Activated naive CD8-positive, alpha-beta T cell treated with anti-CD3 and anti-CD28 coated beads for 36 hours (primary cell): Measurements from ENCODE around the gene PP2D1. TPM values are rescaled to one million over a fixed set of nuclear protein-coding genes. Genes with fewer than 3 reads are reported as not detected.
"Not testable (repeated sequence)": the region's sequence is repeated elsewhere in the genome, so short reads cannot be mapped to it uniquely, and the experiment has no call there.

Source experiments
- DNase-seq: peaks from one replicate; pipeline ENCODE4 v3.0.0; 2021
- H3K27ac Mint-ChIP-seq: one replicate; pipeline ENCODE4 v1.8.0; 2022; ENCODE audit warnings: mild to moderate bottlenecking, moderate library complexity, mixed read lengths
- H3K27me3 Mint-ChIP-seq: one replicate; pipeline ENCODE4 v1.8.0; 2022; ENCODE audit warnings: mild to moderate bottlenecking, mixed read lengths
- H3K36me3 Mint-ChIP-seq: one replicate; pipeline ENCODE4 v1.8.0; 2021; ENCODE audit warnings: mild to moderate bottlenecking, mixed read lengths
- H3K4me1 Mint-ChIP-seq: one replicate; pipeline ENCODE4 v1.8.0; 2021; ENCODE audit warnings: mixed read lengths
- H3K4me3 Mint-ChIP-seq: one replicate; pipeline ENCODE4 v1.8.0; 2022; ENCODE audit warnings: mild to moderate bottlenecking, moderate library complexity, mixed read lengths
- H3K9me3 Mint-ChIP-seq: one replicate; pipeline ENCODE4 v1.8.0; 2022; ENCODE audit warnings: mixed read lengths
- total RNA-seq, 2 experiments: library from RNA; stranded (reverse); gene quantifications; one replicate each; pipeline ENCODE4 v1.2.3, GENCODE V29; 2021

The PP2D1 gene
- total RNA-seq, 2 experiments from 2014 or later, result not detected

DNA sequence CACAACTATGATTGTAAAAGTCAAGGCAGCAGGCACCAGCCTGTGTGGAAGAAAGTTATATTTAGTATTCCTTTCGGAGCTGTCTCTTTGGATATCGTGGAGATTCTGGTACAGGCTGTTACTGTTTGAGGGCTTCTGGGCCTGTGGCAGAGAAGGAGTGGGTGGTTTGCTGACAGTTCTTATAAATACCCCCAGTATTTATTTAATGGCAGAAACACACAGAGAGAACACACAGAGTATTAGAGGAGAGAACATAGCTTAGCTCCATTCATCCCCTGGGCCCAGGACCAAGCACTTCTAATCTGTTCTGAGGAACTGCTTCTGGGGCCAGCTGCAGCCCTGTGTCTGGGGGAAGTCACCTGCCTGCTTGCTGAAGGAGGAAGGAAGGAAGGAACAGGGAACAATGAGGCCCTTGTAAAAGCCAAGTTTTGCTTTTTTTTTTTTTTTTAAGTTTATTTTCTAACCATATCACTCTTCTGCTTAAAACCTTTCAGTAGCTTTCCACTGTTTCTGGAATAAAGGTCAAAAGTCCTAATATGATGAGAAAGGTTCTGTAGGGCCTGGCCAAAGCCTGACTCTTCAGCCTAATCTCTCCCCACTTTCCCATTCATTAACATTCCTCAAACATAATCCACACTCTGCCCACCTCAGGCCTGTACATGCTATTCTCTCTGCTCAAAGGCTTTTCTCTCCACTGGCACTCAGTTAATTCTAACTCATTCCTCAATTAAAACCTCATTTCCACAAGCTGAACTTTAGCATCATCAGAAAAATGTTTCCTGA, 11.8 kb upstream of the PP2D1 start:
- H3K4me1 Mint-ChIP-seq, result no peaks in the 10 kb centered on the region
- H3K27me3 Mint-ChIP-seq, result no peaks in the 10 kb centered on the region
- H3K36me3 Mint-ChIP-seq, result no peaks in the 10 kb centered on the region
- no peaks in the 10 kb centered on the region for H3K9me3 Mint-ChIP-seq
- no peak overlapping the region for H3K27ac Mint-ChIP-seq
- no peak for DNase-seq
- no peak overlapping the region for H3K4me3 Mint-ChIP-seq

DNA sequence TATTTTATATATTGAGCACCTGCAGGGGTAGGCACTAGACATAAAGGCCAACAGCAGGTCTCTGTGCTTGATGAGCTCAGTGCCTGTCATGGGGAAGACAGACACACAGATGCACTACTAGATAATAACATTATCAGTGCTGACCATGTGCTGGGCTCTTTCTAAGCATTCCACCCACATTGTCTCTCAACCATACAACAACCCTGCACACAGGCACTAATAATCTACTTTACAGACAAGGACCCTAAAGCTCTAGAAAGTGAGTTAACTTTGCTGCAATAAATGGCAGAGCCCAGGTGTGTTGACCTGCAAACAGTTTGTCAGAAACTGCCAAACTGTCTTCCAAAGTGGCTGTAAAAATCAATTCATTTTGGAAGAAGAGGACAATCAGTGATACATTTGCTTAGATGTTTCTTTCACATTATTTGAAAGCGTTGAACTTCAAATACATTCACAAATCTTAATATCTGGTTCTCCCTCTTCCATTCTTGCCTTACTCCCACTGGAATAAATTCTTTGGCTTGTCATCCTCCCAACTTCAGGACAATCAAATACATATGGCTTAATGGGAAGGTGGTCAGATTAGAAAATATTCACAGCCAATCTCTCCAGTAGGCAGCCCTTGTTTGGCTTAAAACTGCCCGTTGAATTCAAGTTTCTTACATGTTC, 11.0 kb upstream of the PP2D1 start:
- Mint-ChIP-seq H3K4me1 (no peaks in the 10 kb centered on the region), H3K36me3 (no peaks in the 10 kb centered on the region), H3K4me3 (no peak overlapping the region), H3K27ac (no peak overlapping the region), H3K27me3 (no peaks in the 10 kb centered on the region), H3K9me3 (no peaks in the 10 kb centered on the region)
- DNase-seq, result no peak

DNA sequence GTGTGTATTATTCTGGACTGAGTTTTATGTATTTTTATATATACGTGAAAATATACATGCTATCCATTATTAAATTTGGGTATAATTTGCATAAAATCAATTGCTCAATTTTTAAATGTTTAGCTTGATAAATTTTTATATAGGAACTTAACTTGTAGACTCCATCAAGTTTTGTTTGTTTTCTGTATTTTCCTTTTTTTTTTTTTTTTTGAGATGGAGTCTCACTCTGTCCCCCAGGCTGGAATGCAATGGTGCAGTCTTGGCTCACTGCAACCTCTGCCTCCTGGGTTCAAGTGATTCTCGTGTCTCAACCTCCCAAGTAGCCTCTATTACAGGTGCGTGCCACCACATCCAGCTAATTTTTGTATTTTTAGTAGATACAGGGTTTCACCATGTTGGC, 4.0 kb upstream of the PP2D1 start:
- not testable (repeated sequence) for H3K27me3 Mint-ChIP-seq, DNase-seq, H3K4me3 Mint-ChIP-seq, H3K36me3 Mint-ChIP-seq, H3K4me1 Mint-ChIP-seq, H3K27ac Mint-ChIP-seq, H3K9me3 Mint-ChIP-seq

DNA sequence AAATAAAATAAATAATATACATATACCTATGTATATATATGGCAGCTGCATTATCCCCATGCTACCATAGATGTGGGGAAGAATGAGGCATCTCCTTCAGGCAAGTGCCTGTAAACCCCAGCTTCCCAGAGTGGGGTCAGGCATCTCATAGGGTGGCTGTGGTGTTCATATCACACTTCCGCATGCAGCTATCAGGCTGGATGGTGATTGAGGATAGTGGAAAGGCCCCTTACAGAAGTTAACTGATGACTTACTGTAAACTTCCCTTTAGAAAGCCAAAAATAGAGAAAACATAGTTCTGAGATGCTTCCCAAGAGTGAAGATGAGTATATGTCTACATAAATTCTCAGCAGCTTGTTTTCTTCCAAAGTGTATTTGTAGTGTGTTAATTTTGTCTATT, 3.5 kb upstream of the PP2D1 start:
- Mint-ChIP-seq H3K9me3 (no peaks in the 10 kb centered on the region), H3K27ac (no peak overlapping the region), H3K4me3 (no peak overlapping the region), H3K27me3 (no peaks in the 10 kb centered on the region), H3K4me1 (no peaks in the 10 kb centered on the region), H3K36me3 (no peaks in the 10 kb centered on the region)
- DNase-seq, result no peak

DNA sequence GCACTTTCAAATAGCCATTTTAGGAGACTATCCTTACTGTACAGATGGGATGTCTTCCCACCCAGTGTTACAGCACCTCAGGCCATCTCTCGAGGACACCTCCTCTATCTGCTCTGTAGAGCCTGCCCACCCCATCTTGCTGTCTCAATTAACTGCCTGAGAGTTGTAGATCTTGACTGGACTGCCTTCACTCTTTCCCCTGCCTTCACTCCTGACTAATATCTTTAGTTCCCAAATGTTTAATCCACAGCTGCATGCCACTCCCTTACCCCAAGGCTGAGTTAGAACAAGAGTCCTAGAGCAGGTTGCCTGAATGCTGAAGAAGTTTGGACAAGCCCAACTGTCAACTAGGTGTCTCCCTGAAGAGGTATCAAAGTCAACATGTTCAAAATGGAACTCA, 1.3 kb upstream of the PP2D1 start:
- no peaks in the 10 kb centered on the region for H3K36me3 Mint-ChIP-seq
- no peaks in the 10 kb centered on the region for H3K4me1 Mint-ChIP-seq
- no peak overlapping the region for H3K27ac Mint-ChIP-seq
- no peaks in the 10 kb centered on the region for H3K27me3 Mint-ChIP-seq
- DNase-seq, result no peak
- no peaks in the 10 kb centered on the region for H3K9me3 Mint-ChIP-seq
- no peak overlapping the region for H3K4me3 Mint-ChIP-seq

DNA sequence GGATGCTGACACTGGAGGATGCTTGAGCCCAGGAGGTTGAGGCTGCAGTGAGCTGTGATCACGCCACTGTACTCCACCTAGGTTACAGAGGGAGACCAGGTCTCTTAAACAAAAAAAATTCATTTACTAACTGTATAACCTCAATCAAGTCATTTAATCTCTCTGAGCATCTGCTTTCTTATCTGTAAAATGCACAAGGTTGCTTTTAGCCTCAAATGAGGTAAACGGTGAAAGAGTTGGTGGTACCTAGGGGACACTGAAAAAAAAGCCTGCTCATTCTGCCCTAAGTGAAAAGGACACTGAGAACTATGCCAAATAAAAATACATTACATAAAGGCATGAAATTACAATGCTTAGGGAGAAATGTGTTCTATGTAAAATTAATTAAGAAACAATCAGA, 3.4 kb downstream of the PP2D1 start:
- no peaks in the 10 kb centered on the region for H3K27me3 Mint-ChIP-seq
- H3K9me3 Mint-ChIP-seq, result no peaks in the 10 kb centered on the region
- H3K4me3 Mint-ChIP-seq, result no peak overlapping the region
- H3K36me3 Mint-ChIP-seq, result no peaks in the 10 kb centered on the region
- H3K27ac Mint-ChIP-seq, result no peak overlapping the region
- no peak for DNase-seq
- H3K4me1 Mint-ChIP-seq, result no peaks in the 10 kb centered on the region

DNA sequence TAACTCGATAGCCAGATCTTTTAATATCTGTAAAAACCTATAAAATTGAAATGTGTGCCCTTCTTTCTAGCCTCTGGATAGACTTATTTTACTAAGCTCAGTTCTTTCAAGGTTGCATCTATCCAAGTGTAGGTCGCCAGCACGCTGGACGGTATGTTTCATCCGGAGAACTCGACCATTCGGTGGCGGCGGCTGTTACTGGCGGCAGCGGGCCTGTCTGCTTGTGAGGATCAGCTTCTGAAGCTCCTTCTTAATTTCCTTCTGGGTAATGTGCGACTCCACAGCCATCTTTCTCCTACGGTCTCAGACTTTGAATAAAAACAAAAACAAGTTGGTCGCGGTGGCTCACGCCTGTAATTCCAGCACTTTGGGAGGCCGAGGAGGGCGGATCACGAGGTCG, 4.1 kb downstream of the PP2D1 start:
- Mint-ChIP-seq H3K36me3 (no peaks in the 10 kb centered on the region), H3K9me3 (no peaks in the 10 kb centered on the region), H3K4me3 (no peak overlapping the region), H3K4me1 (no peaks in the 10 kb centered on the region), H3K27ac (no peak overlapping the region), H3K27me3 (no peaks in the 10 kb centered on the region)
- no peak for DNase-seq

DNA sequence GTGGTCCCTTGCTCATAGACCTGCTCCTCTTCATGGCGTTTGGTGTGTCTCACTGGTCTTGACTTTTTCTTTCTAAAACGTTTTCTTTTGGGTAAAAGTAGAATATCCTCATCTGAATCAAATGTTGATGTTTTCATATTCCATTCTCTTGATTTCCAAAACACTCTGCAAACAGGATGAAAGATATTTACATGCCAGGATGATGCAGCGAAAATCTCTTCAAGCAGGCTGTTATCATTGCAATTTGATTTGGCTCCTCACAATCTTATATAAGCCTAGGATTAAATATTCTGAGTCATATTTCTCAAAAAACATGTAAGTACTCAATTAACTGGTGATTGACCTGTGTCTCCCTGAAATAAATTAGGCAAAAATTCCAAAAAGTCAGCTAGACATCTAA, 10.1 kb downstream of the PP2D1 start:
- Mint-ChIP-seq H3K4me3 (no peak overlapping the region), H3K4me1 (no peaks in the 10 kb centered on the region), H3K27me3 (no peaks in the 10 kb centered on the region), H3K9me3 (no peaks in the 10 kb centered on the region), H3K36me3 (no peaks in the 10 kb centered on the region), H3K27ac (no peak overlapping the region)
- DNase-seq, result no peak

DNA sequence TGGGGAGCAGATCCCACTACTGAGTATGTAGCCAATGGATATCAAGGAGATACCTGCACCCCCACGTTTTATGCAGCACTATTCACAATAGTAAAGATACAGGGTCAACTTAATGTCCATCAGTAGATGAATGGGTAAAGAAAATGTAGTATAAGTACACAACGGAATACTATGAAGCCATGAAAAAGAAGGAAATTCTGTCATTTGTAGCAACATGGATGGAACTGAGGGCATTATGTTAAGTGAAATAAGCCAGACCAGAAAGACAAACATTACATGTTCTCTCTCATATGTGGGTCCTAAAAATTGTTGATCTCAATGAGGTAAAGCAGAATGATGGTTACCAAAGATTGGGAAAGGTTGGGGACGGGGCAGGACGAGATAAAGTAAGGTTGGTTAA, 14.6 kb downstream of the PP2D1 start:
- Mint-ChIP-seq H3K9me3 (no peaks in the 10 kb centered on the region), H3K36me3 (no peaks in the 10 kb centered on the region), H3K4me3 (no peak overlapping the region), H3K4me1 (no peaks in the 10 kb centered on the region), H3K27ac (no peak overlapping the region), H3K27me3 (no peaks in the 10 kb centered on the region)
- DNase-seq, result no peak

DNA sequence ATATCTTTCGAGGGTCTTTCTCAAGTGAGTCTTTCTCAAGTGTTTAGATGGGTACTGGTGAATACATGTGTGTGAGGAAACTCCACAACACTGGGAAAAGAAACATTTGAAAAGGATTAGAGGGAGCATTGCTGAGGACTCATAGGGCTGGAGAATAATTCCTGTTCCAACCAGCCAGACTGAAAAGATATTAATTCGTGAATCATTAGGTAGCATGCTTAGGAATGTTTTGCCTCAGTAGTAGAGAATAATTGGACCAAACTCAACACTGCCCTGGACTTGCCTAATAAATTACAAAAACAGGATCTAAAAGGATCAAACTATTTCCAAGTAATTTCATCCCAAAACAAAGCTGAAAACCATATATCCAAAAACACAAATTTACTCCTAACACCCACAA, 17.3 kb downstream of the PP2D1 start:
- no peak overlapping the region for H3K4me3 Mint-ChIP-seq
- no peaks in the 10 kb centered on the region for H3K4me1 Mint-ChIP-seq
- peaks cover 2% of the 10 kb centered on the region for H3K36me3 Mint-ChIP-seq
- H3K9me3 Mint-ChIP-seq, result no peaks in the 10 kb centered on the region
- no peaks in the 10 kb centered on the region for H3K27me3 Mint-ChIP-seq
- no peak for DNase-seq
- H3K27ac Mint-ChIP-seq, result no peak overlapping the region

DNA sequence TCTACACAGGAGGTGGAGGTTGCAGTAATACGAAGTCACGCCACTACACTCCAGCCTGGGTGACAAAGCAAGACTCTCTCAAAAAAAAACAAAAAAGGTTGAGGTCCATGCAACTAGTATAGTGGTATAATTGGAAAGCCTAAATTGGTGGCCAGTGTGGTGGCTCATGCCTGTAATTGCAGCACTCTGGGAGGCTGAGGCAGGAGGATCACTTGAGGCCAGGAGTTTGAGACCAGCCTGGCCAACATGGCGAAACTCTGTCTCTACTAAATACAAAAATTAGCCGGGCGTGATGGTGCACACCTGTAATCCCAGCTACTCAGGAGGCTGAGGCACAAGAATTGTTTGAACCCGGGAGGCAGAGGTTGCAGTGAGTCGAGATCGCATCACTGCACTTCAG, 23.2 kb downstream of the PP2D1 start:
- H3K4me1 Mint-ChIP-seq, H3K4me3 Mint-ChIP-seq, H3K27me3 Mint-ChIP-seq, H3K27ac Mint-ChIP-seq, H3K9me3 Mint-ChIP-seq, DNase-seq: not testable (repeated sequence)
- peaks cover 26% of the 10 kb centered on the region for H3K36me3 Mint-ChIP-seq

DNA sequence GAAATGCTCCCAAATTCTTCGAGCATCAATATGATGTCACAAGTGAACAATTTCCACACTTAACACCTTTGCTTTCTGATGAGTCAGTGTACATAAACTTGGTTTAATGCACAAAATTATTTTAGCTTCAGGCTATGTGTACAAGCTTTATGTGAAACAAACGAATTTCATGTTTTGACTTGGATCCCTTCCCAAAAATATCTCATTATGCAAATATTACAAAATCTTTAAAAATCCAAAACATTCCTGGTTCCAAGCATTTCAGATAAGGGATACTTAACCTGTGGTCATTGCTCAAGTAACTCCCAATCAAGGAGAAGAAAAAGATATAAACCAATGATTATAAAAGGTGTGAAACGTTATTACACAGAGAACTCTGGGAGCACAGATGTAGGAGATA, 40.0 kb downstream of the PP2D1 start:
- no peak for DNase-seq
- Mint-ChIP-seq H3K27me3 (no peaks in the 10 kb centered on the region), H3K36me3 (peaks cover 22% of the 10 kb centered on the region), H3K9me3 (no peaks in the 10 kb centered on the region), H3K4me3 (no peak overlapping the region), H3K27ac (no peak overlapping the region), H3K4me1 (peaks cover 21% of the 10 kb centered on the region)

DNA sequence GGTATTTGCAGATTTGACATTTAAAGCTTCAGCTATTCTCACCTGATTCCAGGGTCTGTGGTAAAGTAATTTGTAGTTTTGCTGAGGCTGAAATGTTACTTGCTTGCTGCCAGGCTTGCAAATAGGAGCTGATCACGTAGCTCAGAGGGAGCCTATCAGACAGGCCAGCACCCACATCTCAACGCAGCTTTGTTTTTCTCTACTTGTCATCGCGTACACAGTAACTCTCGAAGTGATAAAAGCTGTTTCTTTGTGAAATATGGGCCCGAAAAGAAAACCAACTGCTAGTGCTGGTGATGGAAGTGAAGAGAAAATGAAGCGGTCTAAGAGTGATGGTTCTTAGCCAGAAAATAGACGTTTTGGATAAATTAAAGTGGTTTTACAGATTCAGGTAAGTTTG, 41.7 kb downstream of the PP2D1 start:
- no peak overlapping the region for H3K4me3 Mint-ChIP-seq
- peaks cover 32% of the 10 kb centered on the region for H3K36me3 Mint-ChIP-seq
- no peak for DNase-seq
- H3K9me3 Mint-ChIP-seq, result peaks cover 2% of the 10 kb centered on the region
- no peaks in the 10 kb centered on the region for H3K27me3 Mint-ChIP-seq
- H3K27ac Mint-ChIP-seq, result no peak overlapping the region
- peaks cover 29% of the 10 kb centered on the region for H3K4me1 Mint-ChIP-seq

DNA sequence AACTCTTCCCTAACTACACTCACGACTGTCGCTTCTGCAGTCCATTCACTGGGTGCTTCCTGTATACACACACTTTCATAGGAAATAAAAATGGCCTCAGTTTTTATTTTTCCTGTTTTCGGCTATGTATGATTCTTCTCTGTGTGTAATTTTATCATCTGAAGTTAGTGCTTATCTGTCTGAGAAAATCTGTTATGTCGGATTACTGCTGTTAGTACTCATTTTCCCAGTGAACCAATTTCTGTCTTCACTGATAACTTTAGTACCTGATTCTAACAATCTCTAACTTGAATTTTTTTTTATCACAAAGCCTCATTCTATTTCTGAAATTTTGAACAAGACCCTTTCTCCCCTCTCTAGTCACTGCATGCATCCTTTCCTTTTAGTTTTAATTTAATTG, 44.3 kb downstream of the PP2D1 start:
- H3K9me3 Mint-ChIP-seq, result peaks cover 2% of the 10 kb centered on the region
- DNase-seq, result no peak
- peak overlapping the region; percentile 3 for H3K27ac Mint-ChIP-seq
- peaks cover 36% of the 10 kb centered on the region for H3K4me1 Mint-ChIP-seq
- H3K36me3 Mint-ChIP-seq, result peaks cover 39% of the 10 kb centered on the region
- no peak overlapping the region for H3K4me3 Mint-ChIP-seq
- H3K27me3 Mint-ChIP-seq, result no peaks in the 10 kb centered on the region

DNA sequence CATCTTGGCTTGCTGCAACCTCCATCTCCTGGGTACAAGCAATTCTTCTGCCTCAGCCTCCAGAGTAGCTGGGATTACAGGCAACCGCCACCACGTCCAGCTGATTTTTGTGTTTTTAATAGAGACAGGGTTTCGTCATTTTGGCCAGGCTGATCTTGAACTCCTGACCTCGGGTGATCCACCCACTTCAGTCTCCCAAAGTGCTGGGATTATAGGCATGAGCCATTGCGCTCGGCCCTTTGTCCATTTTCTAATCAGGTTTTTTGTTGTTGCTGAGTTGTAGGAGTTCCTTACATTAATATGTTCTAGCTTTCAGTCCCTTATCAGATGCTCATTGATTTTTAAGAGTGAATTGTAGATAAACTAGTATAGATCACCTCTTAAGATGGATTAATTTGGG, 44.9 kb downstream of the PP2D1 start:
- peaks cover 2% of the 10 kb centered on the region for H3K9me3 Mint-ChIP-seq
- no peaks in the 10 kb centered on the region for H3K27me3 Mint-ChIP-seq
- no peak overlapping the region for H3K4me3 Mint-ChIP-seq
- no peak for DNase-seq
- H3K4me1 Mint-ChIP-seq, result peaks cover 35% of the 10 kb centered on the region
- H3K36me3 Mint-ChIP-seq, result peaks cover 42% of the 10 kb centered on the region
- no peak overlapping the region for H3K27ac Mint-ChIP-seq

DNA sequence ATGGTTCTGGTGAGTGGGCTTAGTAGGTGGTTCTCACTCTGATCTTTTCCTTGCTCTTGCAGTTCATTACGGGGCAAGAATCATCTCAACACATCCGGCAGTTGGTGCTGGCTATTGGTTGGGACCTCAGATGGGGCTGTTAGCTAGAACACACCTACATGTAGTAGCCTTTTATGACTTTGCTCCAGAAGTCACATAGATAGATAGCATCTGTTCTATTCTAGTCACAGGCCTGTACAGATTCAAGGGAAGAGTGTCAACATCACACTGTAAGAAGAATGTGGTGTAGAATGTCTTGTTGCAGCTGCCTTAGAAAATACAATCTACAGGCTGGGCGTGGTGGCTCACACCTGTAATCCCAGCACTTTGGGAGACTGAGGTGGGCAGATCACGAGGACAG, 50.1 kb downstream of the PP2D1 start:
- H3K4me3 Mint-ChIP-seq, result no peak overlapping the region
- H3K27me3 Mint-ChIP-seq, result no peaks in the 10 kb centered on the region
- DNase-seq, result no peak
- no peak overlapping the region for H3K27ac Mint-ChIP-seq
- H3K9me3 Mint-ChIP-seq, result peaks cover 2% of the 10 kb centered on the region
- peaks cover 47% of the 10 kb centered on the region for H3K36me3 Mint-ChIP-seq
- peaks cover 49% of the 10 kb centered on the region for H3K4me1 Mint-ChIP-seq
